Glomerular visceral epithelial cell (primary cell): ENCODE results near the gene CDC40.

Experiments used
- DNase-seq: peaks from one replicate; pipeline ENCODE4 v3.0.0-alpha.2; 2016; ENCODE audit errors: extremely low spot score

Gene CDC40

GRCh38 chr6:110180228-110181008 lies at the start of gene CDC40:
Gene CDC40, plus strand, starts transcription at chr6:110180427. Its CDS starts 18 bp downstream, at chr6:110180445.
- no peak for DNase-seq

- DNase-seq, result no peak
Observed at GRCh38 chr6:110137924-110138887, 42.0 kb upstream of the CDC40 start.

- DNase-seq, result no peak
Observed at GRCh38 chr6:110139052-110139451, 41.2 kb upstream of the CDC40 start.

GRCh38 chr6:110140650-110141049 lies 39.6 kb upstream of the CDC40 start:
- peak; percentile 8 for DNase-seq

GRCh38 chr6:110147870-110148269 lies 32.4 kb upstream of the CDC40 start:
- DNase-seq, result no peak

- DNase-seq, result no peak
Observed at GRCh38 chr6:110158479-110158878, 21.7 kb upstream of the CDC40 start.

GRCh38 chr6:110170081-110170480 lies 10.1 kb upstream of the CDC40 start:
- no peak for DNase-seq

- no peak for DNase-seq
Observed at GRCh38 chr6:110173506-110174132, 6.6 kb upstream of the CDC40 start.

- peak; percentile 70 for DNase-seq
Observed at GRCh38 chr6:110178626-110179405, 1.4 kb upstream of the CDC40 start.

- DNase-seq, result peak; percentile 99
Observed at GRCh38 chr6:110179406-110180227, 610 bp upstream of the CDC40 start, which contains the start of gene WASF1. Gene WASF1, minus strand, starts transcription at chr6:110179670. Its CDS starts 52,069 bp downstream, at chr6:110127601.

GRCh38 chr6:110181131-110182030 lies 1.2 kb downstream of the CDC40 start:
- DNase-seq, result no peak

- no peak for DNase-seq
Observed at GRCh38 chr6:110183292-110183885, 3.2 kb downstream of the CDC40 start.

- no peak for DNase-seq
Observed at GRCh38 chr6:110185879-110186278, 5.7 kb downstream of the CDC40 start.

- peak; percentile 6 for DNase-seq
Observed at GRCh38 chr6:110188791-110189190, 8.6 kb downstream of the CDC40 start.

- no peak for DNase-seq
Observed at GRCh38 chr6:110190726-110191125, 10.5 kb downstream of the CDC40 start.

- DNase-seq, result no peak
Observed at GRCh38 chr6:110191477-110191876, 11.2 kb downstream of the CDC40 start.

GRCh38 chr6:110195639-110196038 lies 15.4 kb downstream of the CDC40 start:
- DNase-seq, result no peak

GRCh38 chr6:110196874-110197273 lies 16.6 kb downstream of the CDC40 start:
- DNase-seq, result no peak

- no peak for DNase-seq
Observed at GRCh38 chr6:110198561-110198960, 18.3 kb downstream of the CDC40 start.
